C4-2B (cell line): ENCODE results near the gene CHRM2.

ENCODE experiments used
- ZFX ChIP-seq: fragments of 450-650 bp; IDR thresholded peaks from 2 replicates; pipeline ENCODE4 v1.6.1; 2017
- TF ChIP-seq, protein P1 (sequence below): fragments of 450-650 bp; conservative IDR thresholded peaks from 2 replicates; pipeline ENCODE4 v1.5.1; 2017; ENCODE audit warnings: mild to moderate bottlenecking

GRCh38 chr7:136940122-136940521 is 71.7 kb downstream of the CHRM2 start:
- TF ChIP-seq, protein P1, sequence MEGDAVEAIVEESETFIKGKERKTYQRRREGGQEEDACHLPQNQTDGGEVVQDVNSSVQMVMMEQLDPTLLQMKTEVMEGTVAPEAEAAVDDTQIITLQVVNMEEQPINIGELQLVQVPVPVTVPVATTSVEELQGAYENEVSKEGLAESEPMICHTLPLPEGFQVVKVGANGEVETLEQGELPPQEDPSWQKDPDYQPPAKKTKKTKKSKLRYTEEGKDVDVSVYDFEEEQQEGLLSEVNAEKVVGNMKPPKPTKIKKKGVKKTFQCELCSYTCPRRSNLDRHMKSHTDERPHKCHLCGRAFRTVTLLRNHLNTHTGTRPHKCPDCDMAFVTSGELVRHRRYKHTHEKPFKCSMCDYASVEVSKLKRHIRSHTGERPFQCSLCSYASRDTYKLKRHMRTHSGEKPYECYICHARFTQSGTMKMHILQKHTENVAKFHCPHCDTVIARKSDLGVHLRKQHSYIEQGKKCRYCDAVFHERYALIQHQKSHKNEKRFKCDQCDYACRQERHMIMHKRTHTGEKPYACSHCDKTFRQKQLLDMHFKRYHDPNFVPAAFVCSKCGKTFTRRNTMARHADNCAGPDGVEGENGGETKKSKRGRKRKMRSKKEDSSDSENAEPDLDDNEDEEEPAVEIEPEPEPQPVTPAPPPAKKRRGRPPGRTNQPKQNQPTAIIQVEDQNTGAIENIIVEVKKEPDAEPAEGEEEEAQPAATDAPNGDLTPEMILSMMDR, result no peak
- TF ChIP-seq ZFX, result no peak
